GM12892 (cell line): Measurements from ENCODE around the gene FSTL4.

ENCODE experiments used
- POLR2A ChIP-seq: IDR thresholded peaks from 2 replicates; pipeline ENCODE4 v1.6.1; 2011; ENCODE audit warnings: low read depth, low read length, control low read depth
- TAF1 ChIP-seq: IDR thresholded peaks from 2 replicates; pipeline ENCODE4 v1.6.1; 2011; ENCODE audit warnings: low read depth, mild to moderate bottlenecking, control low read depth, low read length, borderline replicate concordance

DNA sequence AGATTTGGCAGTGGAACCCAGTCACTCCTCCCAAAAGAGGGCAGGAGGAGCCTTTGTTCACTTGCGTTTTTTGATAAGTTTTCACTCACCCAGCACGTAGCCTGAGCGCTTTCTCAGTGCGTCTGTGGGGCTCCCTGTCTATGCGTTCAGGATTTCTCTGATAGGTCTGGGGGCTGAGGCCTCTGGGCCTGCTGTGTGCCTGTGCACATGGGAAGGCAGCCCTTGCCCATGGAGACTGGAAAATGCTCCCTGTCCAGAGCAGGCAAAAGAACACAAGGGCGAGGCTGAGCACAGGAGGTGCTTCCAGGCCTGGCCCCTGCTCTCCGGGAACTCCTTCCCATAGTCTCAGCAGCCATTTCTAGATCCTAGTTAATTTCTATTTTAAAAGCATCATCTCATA is 249.9 kb downstream of the FSTL4 start:
- no peak for TF ChIP-seq POLR2A
- TF ChIP-seq TAF1: no peak
